ENCODE results near the gene EVI2B. TPM values are rescaled to one million over a fixed set of nuclear protein-coding genes. Genes with fewer than 3 reads are reported as not detected.

Gene EVI2B
- total RNA-seq, 4 donors from 2014 or later, result 1.2 to 5.0 (median 2.4) TPM

DNA sequence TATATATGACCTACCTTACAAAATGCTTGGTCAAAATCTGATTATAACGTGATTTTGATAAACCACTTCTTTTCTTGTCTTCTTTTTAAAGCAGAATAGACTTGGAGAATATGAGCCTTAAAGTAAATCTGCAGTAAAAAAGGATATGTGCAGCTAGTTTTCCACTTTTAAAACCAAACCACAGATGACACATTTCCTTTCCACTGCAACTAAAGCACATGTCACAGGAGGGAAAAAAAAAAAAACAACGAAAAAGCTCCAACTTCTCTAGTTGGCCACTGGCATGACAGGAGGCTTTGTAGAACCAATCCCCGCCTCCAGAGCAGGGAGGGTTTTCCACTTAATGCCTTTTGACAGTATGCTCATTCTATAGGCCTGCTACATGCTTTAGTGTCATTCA is 7.6 kb upstream of the EVI2B start, which contains the start of gene EVI2A:
Gene EVI2A, minus strand, starts transcription at position 142 of the 400 bp plus-strand sequence. CDS start 2,609 bp downstream, outside the sequence.
- no peak within 1 kb of the TSS for H3K4me3 ChIP-seq (ENCODE audit: low read depth, poor library complexity, severe bottlenecking)
- TF ChIP-seq, protein P1, sequence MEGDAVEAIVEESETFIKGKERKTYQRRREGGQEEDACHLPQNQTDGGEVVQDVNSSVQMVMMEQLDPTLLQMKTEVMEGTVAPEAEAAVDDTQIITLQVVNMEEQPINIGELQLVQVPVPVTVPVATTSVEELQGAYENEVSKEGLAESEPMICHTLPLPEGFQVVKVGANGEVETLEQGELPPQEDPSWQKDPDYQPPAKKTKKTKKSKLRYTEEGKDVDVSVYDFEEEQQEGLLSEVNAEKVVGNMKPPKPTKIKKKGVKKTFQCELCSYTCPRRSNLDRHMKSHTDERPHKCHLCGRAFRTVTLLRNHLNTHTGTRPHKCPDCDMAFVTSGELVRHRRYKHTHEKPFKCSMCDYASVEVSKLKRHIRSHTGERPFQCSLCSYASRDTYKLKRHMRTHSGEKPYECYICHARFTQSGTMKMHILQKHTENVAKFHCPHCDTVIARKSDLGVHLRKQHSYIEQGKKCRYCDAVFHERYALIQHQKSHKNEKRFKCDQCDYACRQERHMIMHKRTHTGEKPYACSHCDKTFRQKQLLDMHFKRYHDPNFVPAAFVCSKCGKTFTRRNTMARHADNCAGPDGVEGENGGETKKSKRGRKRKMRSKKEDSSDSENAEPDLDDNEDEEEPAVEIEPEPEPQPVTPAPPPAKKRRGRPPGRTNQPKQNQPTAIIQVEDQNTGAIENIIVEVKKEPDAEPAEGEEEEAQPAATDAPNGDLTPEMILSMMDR (IDR thresholded peaks at IDR 0.05), result no peak
- no peak for TF ChIP-seq POLR2A (IDR thresholded peaks at IDR 0.05)
- DNase-seq (ENCODE audit: low spot score in 2 of 2), result no peak
- 68% methylated on average over 3 of the region's 3 CpGs for WGBS, 2 donors
- intact Hi-C loops (cut with DNase I; ENCODE audit: low total_unique reads), result no loop called here

DNA sequence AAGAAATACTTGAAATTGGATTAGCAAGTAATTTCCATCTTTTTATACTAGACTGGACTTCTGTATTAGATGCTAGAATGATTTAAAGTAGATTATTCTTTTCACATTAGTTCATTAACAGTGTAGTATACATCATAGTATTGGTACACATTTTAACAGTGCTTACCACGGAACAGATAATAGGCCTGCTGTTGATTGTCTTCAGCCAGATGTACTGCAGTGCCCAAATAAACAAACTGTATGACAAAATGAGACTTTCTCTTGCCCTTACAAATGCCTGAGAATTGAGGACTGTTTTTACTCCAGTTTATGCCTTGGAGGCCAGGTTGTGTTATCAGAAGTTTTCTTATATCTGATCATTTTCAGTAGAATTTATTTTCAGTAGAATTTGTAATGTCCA is 6.9 kb upstream of the EVI2B start:
- 62 to 67% methylated on average over 1 of the region's 1 CpG for WGBS, 2 donors
- no peak for DNase-seq (ENCODE audit: low spot score in 2 of 2)
- TF ChIP-seq, protein P1 (IDR thresholded peaks at IDR 0.05), result no peak
- no peak for TF ChIP-seq POLR2A (IDR thresholded peaks at IDR 0.05)
- intact Hi-C loops (cut with DNase I; ENCODE audit: low total_unique reads), result no loop called here
- H3K4me3 ChIP-seq (ENCODE audit: low read depth, poor library complexity, severe bottlenecking), result no peak overlapping the region

DNA sequence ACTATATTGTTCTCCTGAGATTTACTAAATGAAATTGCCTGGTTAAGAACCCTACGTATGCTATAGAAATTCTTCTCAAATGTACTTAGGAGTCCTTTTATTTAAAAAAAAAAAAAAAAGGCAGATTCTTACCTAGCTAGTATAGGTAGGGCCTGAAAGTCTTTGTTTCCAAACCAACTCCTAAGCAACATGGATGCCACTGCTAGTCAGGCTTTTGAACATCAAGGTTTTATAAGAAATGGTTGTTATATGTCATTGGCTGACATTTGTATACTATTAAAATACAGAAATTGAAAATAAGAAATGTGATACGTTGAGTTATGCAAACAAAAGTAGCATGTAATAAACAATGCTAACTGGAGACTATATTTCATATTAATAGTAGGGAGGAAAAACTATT is 6.4 kb upstream of the EVI2B start:
- intact Hi-C loops (cut with DNase I; ENCODE audit: low total_unique reads), result no loop called here
- WGBS, 2 donors, result 80 to 91% methylated on average over 2 of the region's 2 CpGs
- H3K4me3 ChIP-seq (ENCODE audit: low read depth, poor library complexity, severe bottlenecking), result no peak overlapping the region
- no peak for DNase-seq (ENCODE audit: low spot score in 2 of 2)
- TF ChIP-seq, protein P1 (IDR thresholded peaks at IDR 0.05), result no peak
- no peak for TF ChIP-seq POLR2A (IDR thresholded peaks at IDR 0.05)

DNA sequence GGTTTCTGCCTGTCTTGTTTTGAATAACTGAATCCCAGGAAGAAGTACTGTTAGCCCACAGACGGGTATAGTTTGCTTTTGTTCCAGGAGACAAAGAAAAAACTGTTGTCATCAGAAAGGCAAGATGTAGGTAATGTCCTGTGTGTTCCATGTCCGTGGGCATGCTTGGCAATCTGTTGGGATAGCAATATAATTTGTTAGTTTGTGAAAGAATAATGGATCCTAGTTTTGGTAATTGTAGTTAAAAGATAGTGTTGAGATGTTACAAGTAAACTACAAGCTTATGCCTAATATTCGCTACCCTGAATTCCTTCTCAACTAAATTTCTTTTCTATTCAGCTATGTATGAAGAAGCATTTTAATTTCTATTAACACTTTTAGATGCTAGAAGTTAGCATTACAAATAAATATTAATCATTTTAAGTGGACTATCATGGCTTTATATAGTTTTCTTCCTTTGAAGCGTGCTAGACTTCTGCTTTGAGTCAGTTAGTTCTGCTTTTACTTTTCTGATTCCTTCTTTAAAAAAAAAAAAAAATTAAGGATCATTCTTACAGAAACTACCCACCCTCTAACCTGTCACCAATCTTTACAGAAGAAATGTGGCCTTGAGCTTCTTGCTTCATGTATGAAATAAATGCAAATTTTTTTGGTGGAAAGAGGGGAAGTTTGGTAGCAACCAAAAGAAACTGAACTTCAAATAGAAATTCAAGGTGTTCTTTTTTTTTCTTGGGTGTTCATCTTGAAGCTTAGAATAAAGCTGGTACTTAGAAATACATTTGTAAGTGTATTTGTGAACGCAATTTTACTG is 5.2 kb upstream of the EVI2B start:
- TF ChIP-seq, protein P1 (IDR thresholded peaks at IDR 0.05), result no peak
- no peak for TF ChIP-seq POLR2A (IDR thresholded peaks at IDR 0.05)
- intact Hi-C loops (cut with DNase I; ENCODE audit: low total_unique reads), result no loop called here
- DNase-seq (ENCODE audit: low spot score in 2 of 2), result no peak
- WGBS, 2 donors, result 71 to 75% methylated on average over 5 of the region's 5 CpGs
- no peak overlapping the region for H3K4me3 ChIP-seq (ENCODE audit: low read depth, poor library complexity, severe bottlenecking)

DNA sequence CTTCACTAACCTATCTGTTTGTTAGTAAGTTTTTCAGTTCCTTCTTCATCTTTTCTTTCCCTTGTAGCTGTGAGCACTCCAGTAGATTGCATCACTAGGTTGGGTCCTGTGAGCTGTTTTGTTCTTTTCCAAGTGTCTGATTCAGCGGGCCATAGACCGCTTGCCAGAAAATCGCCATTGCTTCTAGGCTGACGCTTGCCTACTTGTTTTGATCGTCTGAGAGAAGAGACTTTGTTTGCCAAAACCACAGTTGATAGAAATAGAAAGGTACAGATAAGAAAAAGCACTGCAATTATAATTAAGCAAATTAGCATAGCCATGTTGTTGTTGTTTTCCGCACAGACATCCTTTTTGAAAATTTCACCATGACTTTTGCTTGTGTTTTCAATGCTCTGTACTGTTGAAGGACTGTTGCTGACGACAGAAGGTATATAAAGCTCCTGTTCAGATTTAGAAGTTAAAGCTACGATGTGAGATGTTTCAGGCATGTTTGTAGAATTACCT is 4.5 kb upstream of the EVI2B start:
- no peak overlapping the region for H3K4me3 ChIP-seq (ENCODE audit: low read depth, poor library complexity, severe bottlenecking)
- peak in 1 of 2 donors; percentile 62 for DNase-seq (ENCODE audit: low spot score in 2 of 2)
- TF ChIP-seq POLR2A (IDR thresholded peaks at IDR 0.05), result no peak
- TF ChIP-seq, protein P1 (IDR thresholded peaks at IDR 0.05), result no peak
- intact Hi-C loops (cut with DNase I; ENCODE audit: low total_unique reads), result no loop called here
- WGBS, 2 donors, result 51 to 52% methylated on average over 8 of the region's 8 CpGs

Measured in lower leg skin (tissue), 4 donors.